ENCODE data around the gene ZNF362. TPM values are rescaled to one million over a fixed set of nuclear protein-coding genes. Genes with fewer than 3 reads are reported as not detected.

Gene ZNF362
- total RNA-seq, 2 experiments from 2014 or later = 24.7 to 26.6 TPM

- intact Hi-C loops (cut with DNase I, micrococcal nuclease) = no loop called here
- Mint-ChIP-seq H3K27ac (no peak overlapping the region), H3K27me3 (no peaks in the 10 kb centered on the region), H3K36me3 (ENCODE audit: low read depth) (peaks cover 34% of the 10 kb centered on the region), H3K4me3 (no peak overlapping the region), H3K9me3 (no peaks in the 10 kb centered on the region), H3K4me1 (ENCODE audit: low read depth) (peaks cover 56% of the 10 kb centered on the region)
- TF ChIP-seq CTCF (IDR thresholded peaks at IDR 0.05) = no peak
- Histone ChIP-seq H3K27me3 (ENCODE audit: control insufficient read depth in 1 of 2, insufficient read depth in 2 of 2, low read length in 2 of 2) (no peaks in the 10 kb centered on the region), H3K4me3 (ENCODE audit: low read length) (no peak overlapping the region), H3K9me3 (ENCODE audit: control insufficient read depth in 1 of 2, insufficient read depth in 1 of 2, low read length in 2 of 2) (no peaks in the 10 kb centered on the region), H3K36me3 (ENCODE audit: insufficient read depth, low read length) (peaks cover 16% of the 10 kb centered on the region), H3K4me1 (ENCODE audit: insufficient read depth, low read length) (peaks cover 19% of the 10 kb centered on the region), H3K27ac (ENCODE audit: low read depth in 1 of 2, low read length in 2 of 2) (no peak overlapping the region)
- DNase-seq (peak in 3 of 14 experiments; percentile 10 to 54 (median 43)), ATAC-seq (ENCODE audit: poor library complexity) (no peak)
- CTCF ChIA-PET = no interaction called here
- POLR2A ChIA-PET = interaction anchor here (1.0 kb wide), 1 partner anchor 10 kb away, joined by 3 read pairs; no protein-coding TSS in a partner anchor
These were observed 82.3 kb downstream of the ZNF362 start for GRCh38 chr1:33338440-33339211.

GRCh38 chr1:33339413-33339812 is 83.1 kb downstream of the ZNF362 start:
- DNase-seq (no peak), ATAC-seq (ENCODE audit: poor library complexity) (no peak)
- H3K27me3 Mint-ChIP-seq = no peaks in the 10 kb centered on the region
- H3K9me3 Mint-ChIP-seq = no peaks in the 10 kb centered on the region
- no peak overlapping the region for H3K4me3 ChIP-seq (ENCODE audit: low read length)
- H3K27me3 ChIP-seq (ENCODE audit: control insufficient read depth in 1 of 2, insufficient read depth in 2 of 2, low read length in 2 of 2) = no peaks in the 10 kb centered on the region
- peaks cover 12% of the 10 kb centered on the region for H3K36me3 ChIP-seq (ENCODE audit: insufficient read depth, low read length)
- peaks cover 59% of the 10 kb centered on the region for H3K4me1 Mint-ChIP-seq (ENCODE audit: low read depth)
- POLR2A ChIA-PET = interaction anchor here (1.0 kb wide), 1 partner anchor 9 kb away, joined by 3 read pairs; no protein-coding TSS in a partner anchor
- H3K27ac ChIP-seq (ENCODE audit: low read depth in 1 of 2, low read length in 2 of 2) = no peak overlapping the region
- H3K36me3 Mint-ChIP-seq (ENCODE audit: low read depth) = peaks cover 33% of the 10 kb centered on the region
- no peaks in the 10 kb centered on the region for H3K9me3 ChIP-seq (ENCODE audit: control insufficient read depth in 1 of 2, insufficient read depth in 1 of 2, low read length in 2 of 2)
- intact Hi-C loops (cut with DNase I, micrococcal nuclease) = no loop called here
- no peak overlapping the region for H3K27ac Mint-ChIP-seq
- CTCF ChIA-PET = no interaction called here
- no peak overlapping the region for H3K4me3 Mint-ChIP-seq
- TF ChIP-seq CTCF (IDR thresholded peaks at IDR 0.05) = no peak
- H3K4me1 ChIP-seq (ENCODE audit: insufficient read depth, low read length) = peaks cover 19% of the 10 kb centered on the region

- POLR2A ChIA-PET = no interaction called here
- Mint-ChIP-seq H3K9me3 (no peaks in the 10 kb centered on the region), H3K27me3 (no peaks in the 10 kb centered on the region), H3K27ac (no peak overlapping the region), H3K36me3 (ENCODE audit: low read depth) (peaks cover 26% of the 10 kb centered on the region), H3K4me1 (ENCODE audit: low read depth) (peaks cover 66% of the 10 kb centered on the region), H3K4me3 (no peak overlapping the region)
- Histone ChIP-seq H3K9me3 (ENCODE audit: control insufficient read depth in 1 of 2, insufficient read depth in 1 of 2, low read length in 2 of 2) (no peaks in the 10 kb centered on the region), H3K36me3 (ENCODE audit: insufficient read depth, low read length) (peaks cover 12% of the 10 kb centered on the region), H3K4me1 (ENCODE audit: insufficient read depth, low read length) (peaks cover 16% of the 10 kb centered on the region), H3K4me3 (ENCODE audit: low read length) (no peak overlapping the region), H3K27ac (ENCODE audit: low read depth in 1 of 2, low read length in 2 of 2) (no peak overlapping the region), H3K27me3 (ENCODE audit: control insufficient read depth in 1 of 2, insufficient read depth in 2 of 2, low read length in 2 of 2) (no peaks in the 10 kb centered on the region)
- ATAC-seq (ENCODE audit: poor library complexity) = no peak
- intact Hi-C loops (cut with DNase I, micrococcal nuclease) = no loop called here
- DNase-seq = no peak
- CTCF ChIA-PET = no interaction called here
- TF ChIP-seq CTCF (IDR thresholded peaks at IDR 0.05) = no peak
These were observed 84.9 kb downstream of the ZNF362 start for GRCh38 chr1:33341190-33341589.
